Panc1 (cell line): ENCODE data around the gene DTNB. TPM values are rescaled to one million over a fixed set of nuclear protein-coding genes. Genes with fewer than 3 reads are reported as not detected.

ENCODE experiments used
- ATAC-seq: fragments of 200-7000 bp; cut with Tn5 transposase; 2 replicates; pipeline ENCODE4 v1.9.1; 2020; ENCODE audit warnings: mild to moderate bottlenecking, moderate library complexity
- BruUV-seq: library from RNA; stranded (reverse); fragments of 400-500 nt; replicated peaks from 2 replicates; lab custom pipeline; 2021; lab: Mats Ljungman, UMichigan
- CTCF ChIA-PET: fragments of 300-600 bp; sonication (Branson Sonifier 250); formaldehyde crosslinking; loops from one replicate; lab custom pipeline; 2022; ENCODE audit warnings: antibody characterized with exemption; lab: Charles Lee
- POLR2A ChIA-PET: fragments of 300-600 bp; sonication (Branson Sonifier 250); formaldehyde crosslinking; loops from one replicate; lab custom pipeline; 2022; ENCODE audit warnings: antibody characterized with exemption; lab: Charles Lee
- DNase-seq: peaks from one replicate; pipeline ENCODE4 v3.0.0-alpha.2; 2010; ENCODE audit warnings: low read depth, low spot score
- H3K27ac ChIP-seq: 2 replicates; pipeline ENCODE4 v1.5.1; 2011; ENCODE audit warnings: mild to moderate bottlenecking, low read length, inconsistent platforms
- H3K27me3 ChIP-seq: fragments of 200-500 bp; sonication (Bioruptor generic); 2 replicates; pipeline ENCODE4 v1.6.0; 2014; ENCODE audit warnings: low read length, inconsistent platforms; ENCODE audit not compliant: control insufficient read depth, insufficient read depth
- H3K36me3 ChIP-seq: fragments of 200-500 bp; sonication (Bioruptor generic); 2 replicates; pipeline ENCODE4 v1.5.1; 2014; ENCODE audit warnings: inconsistent platforms, mild to moderate bottlenecking, low read length, moderate library complexity; ENCODE audit not compliant: control insufficient read depth, insufficient read depth
- H3K4me1 ChIP-seq: 2 replicates; pipeline ENCODE4 v1.5.1; 2011; ENCODE audit warnings: inconsistent platforms, mild to moderate bottlenecking, low read length, moderate library complexity; ENCODE audit not compliant: control insufficient read depth, insufficient read depth
- H3K4me3 ChIP-seq, 2 experiments: 2 replicates each; pipeline ENCODE4 v1.5.1; 2011 to 2012; ENCODE audit warnings: low read depth in 2 of 2, low read length in 2 of 2, mild to moderate bottlenecking in 2 of 2, inconsistent platforms in 1 of 2, moderate library complexity in 1 of 2
- H3K9me3 ChIP-seq: fragments of 200-500 bp; sonication (Bioruptor generic); 2 replicates; pipeline ENCODE4 v1.5.1; 2014; ENCODE audit warnings: low read depth, mild to moderate bottlenecking, inconsistent platforms, low read length, moderate library complexity; ENCODE audit not compliant: control insufficient read depth, insufficient read depth
- POLR2AphosphoS5 ChIP-seq: IDR thresholded peaks from 2 replicates; pipeline ENCODE4 v1.6.1; 2012; ENCODE audit warnings: mild to moderate bottlenecking, low read depth, low read length, moderate library complexity
- SIN3A ChIP-seq: IDR thresholded peaks from 2 replicates; pipeline ENCODE4 v1.6.1; 2012; ENCODE audit warnings: low read depth, mild to moderate bottlenecking, low read length, moderate library complexity, borderline replicate concordance; ENCODE audit not compliant: insufficient read depth
- TCF7L2 ChIP-seq: IDR thresholded peaks from 2 replicates; pipeline ENCODE4 v1.6.1; 2011; ENCODE audit warnings: mild to moderate bottlenecking, low read depth, low read length, inconsistent platforms
- in situ Hi-C: cut with HindIII; loops from 2 replicates; pipeline ENCODE4 v1.10.0; 2016; ENCODE audit warnings: low sequenced_read_pairs, low pct_unique_long_range_greater_than_20kb
- intact Hi-C: fragments of 100-400 bp; cut with micrococcal nuclease; formaldehyde crosslinking; loops from one replicate; pipeline ENCODE4 v1.10.0; 2022; ENCODE audit not compliant: unreplicated experiment
- total RNA-seq: library from RNA; stranded (reverse); gene quantifications from one replicate; pipeline ENCODE4 v1.2.1, GENCODE V29; 2021; ENCODE audit not compliant: unreplicated experiment
- TF ChIP-seq, protein P1 (sequence below): fragments of 450-650 bp; IDR thresholded peaks from 2 replicates; pipeline ENCODE4 v1.5.1; 2017; ENCODE audit warnings: mild to moderate bottlenecking
- TF ChIP-seq, protein P2 (sequence below), 2 experiments: IDR thresholded peaks; 2 replicates each; pipeline ENCODE4 v1.6.1; 2011 to 2012; ENCODE audit warnings: low read depth in 2 of 2, control low read depth in 1 of 2, low read length in 1 of 2, mild to moderate bottlenecking in 1 of 2, moderate library complexity in 1 of 2; ENCODE audit not compliant: insufficient read depth in 1 of 2

Gene DTNB
- total RNA-seq, 1 experiment from 2014 or later = 37.8 TPM

DNA sequence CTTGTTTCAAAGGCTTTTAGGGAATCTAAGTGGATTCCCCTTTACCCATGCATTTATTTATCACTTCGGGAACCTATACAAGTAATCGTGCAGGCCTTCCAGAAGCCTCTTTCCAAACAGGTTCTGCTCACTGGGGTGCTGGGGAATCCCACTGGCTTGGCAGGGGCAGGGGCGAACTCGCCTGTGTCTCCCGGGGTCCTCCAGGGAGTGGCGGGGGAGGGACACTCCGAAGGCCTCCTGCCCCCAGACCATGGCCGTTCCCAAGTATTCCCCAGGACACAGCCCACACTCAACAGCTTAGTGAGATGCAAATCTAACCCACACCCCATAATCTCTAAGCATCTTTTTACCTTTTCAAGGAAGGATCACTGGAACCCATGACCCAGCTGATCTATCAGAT, 338.2 kb downstream of the DTNB start:
- Histone ChIP-seq H3K9me3 (no peaks in the 10 kb centered on the region), H3K4me1 (no peaks in the 10 kb centered on the region), H3K27ac (no peak overlapping the region), H3K4me3 (no peak overlapping the region), H3K36me3 (no peaks in the 10 kb centered on the region), H3K27me3 (no peaks in the 10 kb centered on the region)
- ChIA-PET CTCF (no interaction called here), POLR2A (no interaction called here)
- BruUV-seq = no TSS peak
- TF ChIP-seq, protein P1, sequence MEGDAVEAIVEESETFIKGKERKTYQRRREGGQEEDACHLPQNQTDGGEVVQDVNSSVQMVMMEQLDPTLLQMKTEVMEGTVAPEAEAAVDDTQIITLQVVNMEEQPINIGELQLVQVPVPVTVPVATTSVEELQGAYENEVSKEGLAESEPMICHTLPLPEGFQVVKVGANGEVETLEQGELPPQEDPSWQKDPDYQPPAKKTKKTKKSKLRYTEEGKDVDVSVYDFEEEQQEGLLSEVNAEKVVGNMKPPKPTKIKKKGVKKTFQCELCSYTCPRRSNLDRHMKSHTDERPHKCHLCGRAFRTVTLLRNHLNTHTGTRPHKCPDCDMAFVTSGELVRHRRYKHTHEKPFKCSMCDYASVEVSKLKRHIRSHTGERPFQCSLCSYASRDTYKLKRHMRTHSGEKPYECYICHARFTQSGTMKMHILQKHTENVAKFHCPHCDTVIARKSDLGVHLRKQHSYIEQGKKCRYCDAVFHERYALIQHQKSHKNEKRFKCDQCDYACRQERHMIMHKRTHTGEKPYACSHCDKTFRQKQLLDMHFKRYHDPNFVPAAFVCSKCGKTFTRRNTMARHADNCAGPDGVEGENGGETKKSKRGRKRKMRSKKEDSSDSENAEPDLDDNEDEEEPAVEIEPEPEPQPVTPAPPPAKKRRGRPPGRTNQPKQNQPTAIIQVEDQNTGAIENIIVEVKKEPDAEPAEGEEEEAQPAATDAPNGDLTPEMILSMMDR = no peak
- TF ChIP-seq TCF7L2 (no peak), POLR2AphosphoS5 (no peak), SIN3A (no peak)
- TF ChIP-seq, protein P2, sequence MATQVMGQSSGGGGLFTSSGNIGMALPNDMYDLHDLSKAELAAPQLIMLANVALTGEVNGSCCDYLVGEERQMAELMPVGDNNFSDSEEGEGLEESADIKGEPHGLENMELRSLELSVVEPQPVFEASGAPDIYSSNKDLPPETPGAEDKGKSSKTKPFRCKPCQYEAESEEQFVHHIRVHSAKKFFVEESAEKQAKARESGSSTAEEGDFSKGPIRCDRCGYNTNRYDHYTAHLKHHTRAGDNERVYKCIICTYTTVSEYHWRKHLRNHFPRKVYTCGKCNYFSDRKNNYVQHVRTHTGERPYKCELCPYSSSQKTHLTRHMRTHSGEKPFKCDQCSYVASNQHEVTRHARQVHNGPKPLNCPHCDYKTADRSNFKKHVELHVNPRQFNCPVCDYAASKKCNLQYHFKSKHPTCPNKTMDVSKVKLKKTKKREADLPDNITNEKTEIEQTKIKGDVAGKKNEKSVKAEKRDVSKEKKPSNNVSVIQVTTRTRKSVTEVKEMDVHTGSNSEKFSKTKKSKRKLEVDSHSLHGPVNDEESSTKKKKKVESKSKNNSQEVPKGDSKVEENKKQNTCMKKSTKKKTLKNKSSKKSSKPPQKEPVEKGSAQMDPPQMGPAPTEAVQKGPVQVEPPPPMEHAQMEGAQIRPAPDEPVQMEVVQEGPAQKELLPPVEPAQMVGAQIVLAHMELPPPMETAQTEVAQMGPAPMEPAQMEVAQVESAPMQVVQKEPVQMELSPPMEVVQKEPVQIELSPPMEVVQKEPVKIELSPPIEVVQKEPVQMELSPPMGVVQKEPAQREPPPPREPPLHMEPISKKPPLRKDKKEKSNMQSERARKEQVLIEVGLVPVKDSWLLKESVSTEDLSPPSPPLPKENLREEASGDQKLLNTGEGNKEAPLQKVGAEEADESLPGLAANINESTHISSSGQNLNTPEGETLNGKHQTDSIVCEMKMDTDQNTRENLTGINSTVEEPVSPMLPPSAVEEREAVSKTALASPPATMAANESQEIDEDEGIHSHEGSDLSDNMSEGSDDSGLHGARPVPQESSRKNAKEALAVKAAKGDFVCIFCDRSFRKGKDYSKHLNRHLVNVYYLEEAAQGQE (IDR thresholded peaks at IDR 0.05; ENCODE audit: insufficient read depth in 1 of 2, low read depth in 2 of 2, low read length in 1 of 2) = no peak
- in situ Hi-C loops (no loop called here), intact Hi-C loops (no loop called here)
- DNase-seq (no peak), ATAC-seq (no peak)

DNA sequence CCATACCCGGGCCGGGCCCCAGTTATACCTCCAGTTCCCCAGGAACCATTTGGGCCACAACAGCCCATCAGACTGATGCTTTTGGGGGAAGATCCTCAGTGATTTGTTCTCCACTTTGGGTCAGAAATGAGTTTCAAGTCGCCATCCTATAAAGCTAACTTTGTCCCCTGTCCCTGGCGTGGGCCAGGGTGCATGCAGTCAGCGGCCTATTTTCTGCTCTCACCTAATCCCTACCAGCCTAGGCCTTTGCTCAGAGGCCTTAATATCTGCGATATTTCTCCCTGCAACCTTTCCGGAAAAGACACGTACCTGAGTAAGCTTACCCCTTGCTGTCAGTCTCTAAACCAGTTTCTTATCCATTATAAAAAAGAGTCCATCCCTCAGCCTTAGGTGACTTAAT, 338.9 kb downstream of the DTNB start:
- DNase-seq = no peak
- TSS peak; percentile 50 for BruUV-seq
- H3K4me3 ChIP-seq = no peak overlapping the region
- TF ChIP-seq SIN3A = no peak
- TF ChIP-seq POLR2AphosphoS5 = no peak
- TF ChIP-seq, protein P2 (IDR thresholded peaks at IDR 0.05; ENCODE audit: insufficient read depth in 1 of 2, low read depth in 2 of 2, low read length in 1 of 2) = no peak
- TF ChIP-seq TCF7L2 = no peak
- TF ChIP-seq, protein P1 = no peak
- H3K27me3 ChIP-seq = no peaks in the 10 kb centered on the region
- no peak for ATAC-seq
- intact Hi-C loops = no loop called here
- H3K27ac ChIP-seq = no peak overlapping the region
- no peaks in the 10 kb centered on the region for H3K36me3 ChIP-seq
- ChIA-PET POLR2A (no interaction called here), CTCF (interaction anchor here (1.0 kb wide), 1 partner anchor 28 kb away, joined by 3 read pairs; no protein-coding TSS in a partner anchor)
- H3K9me3 ChIP-seq = no peaks in the 10 kb centered on the region
- no peaks in the 10 kb centered on the region for H3K4me1 ChIP-seq
- in situ Hi-C loops = no loop called here
